ENCODE measurements around the gene TLE7.

DNA sequence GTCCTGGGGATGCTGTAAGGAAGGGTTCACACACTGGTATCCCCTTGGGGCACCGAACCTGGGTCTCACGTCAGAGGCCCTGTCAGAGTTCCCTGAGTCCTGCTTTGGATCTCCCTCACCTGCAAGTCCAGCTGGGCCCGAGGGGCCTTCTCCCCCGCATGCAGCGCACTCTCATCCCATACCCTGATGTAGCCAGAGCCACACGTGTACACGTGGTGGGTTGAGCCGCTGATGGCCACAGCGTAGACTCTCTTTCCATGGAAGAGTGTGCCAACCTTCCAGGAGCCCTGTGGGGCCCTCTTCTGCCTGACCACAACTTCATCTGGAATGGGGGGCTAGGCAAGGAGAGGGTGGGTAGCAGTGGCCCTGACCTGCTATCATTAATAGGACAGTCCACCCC, 9.9 kb downstream of the TLE7 start:
- TF ChIP-seq POLR2A (IDR thresholded peaks at IDR 0.05; ENCODE audit: control extremely low read depth in 1 of 2, low read depth in 2 of 2, low read length in 2 of 2), result no peak
- TF ChIP-seq CHD1 (IDR thresholded peaks at IDR 0.05; ENCODE audit: low read depth, low read length), result no peak
- TF ChIP-seq, protein P1, sequence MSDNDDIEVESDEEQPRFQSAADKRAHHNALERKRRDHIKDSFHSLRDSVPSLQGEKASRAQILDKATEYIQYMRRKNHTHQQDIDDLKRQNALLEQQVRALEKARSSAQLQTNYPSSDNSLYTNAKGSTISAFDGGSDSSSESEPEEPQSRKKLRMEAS (IDR thresholded peaks at IDR 0.05), result no peak
- TF ChIP-seq, protein P2, sequence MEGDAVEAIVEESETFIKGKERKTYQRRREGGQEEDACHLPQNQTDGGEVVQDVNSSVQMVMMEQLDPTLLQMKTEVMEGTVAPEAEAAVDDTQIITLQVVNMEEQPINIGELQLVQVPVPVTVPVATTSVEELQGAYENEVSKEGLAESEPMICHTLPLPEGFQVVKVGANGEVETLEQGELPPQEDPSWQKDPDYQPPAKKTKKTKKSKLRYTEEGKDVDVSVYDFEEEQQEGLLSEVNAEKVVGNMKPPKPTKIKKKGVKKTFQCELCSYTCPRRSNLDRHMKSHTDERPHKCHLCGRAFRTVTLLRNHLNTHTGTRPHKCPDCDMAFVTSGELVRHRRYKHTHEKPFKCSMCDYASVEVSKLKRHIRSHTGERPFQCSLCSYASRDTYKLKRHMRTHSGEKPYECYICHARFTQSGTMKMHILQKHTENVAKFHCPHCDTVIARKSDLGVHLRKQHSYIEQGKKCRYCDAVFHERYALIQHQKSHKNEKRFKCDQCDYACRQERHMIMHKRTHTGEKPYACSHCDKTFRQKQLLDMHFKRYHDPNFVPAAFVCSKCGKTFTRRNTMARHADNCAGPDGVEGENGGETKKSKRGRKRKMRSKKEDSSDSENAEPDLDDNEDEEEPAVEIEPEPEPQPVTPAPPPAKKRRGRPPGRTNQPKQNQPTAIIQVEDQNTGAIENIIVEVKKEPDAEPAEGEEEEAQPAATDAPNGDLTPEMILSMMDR (IDR thresholded peaks at IDR 0.05; ENCODE audit: control extremely low read depth in 1 of 3, insufficient read depth in 1 of 3, low read depth in 1 of 3, low read length in 3 of 3), result no peak
- no peak for TF ChIP-seq BACH1 (IDR thresholded peaks at IDR 0.05; ENCODE audit: low read length)
- no peak for TF ChIP-seq JUND (IDR thresholded peaks at IDR 0.05; ENCODE audit: low read length)
- no peak for TF ChIP-seq GABPA (IDR thresholded peaks at IDR 0.05; ENCODE audit: borderline replicate concordance, insufficient read depth, low read length)
- TF ChIP-seq CREB1 (IDR thresholded peaks at IDR 0.05), result no peak
- no peak for TF ChIP-seq SP1 (IDR thresholded peaks at IDR 0.05; ENCODE audit: low read depth, low read length)
- TF ChIP-seq KDM5A (IDR thresholded peaks at IDR 0.05; ENCODE audit: low read length), result no peak
- TF ChIP-seq EGR1 (IDR thresholded peaks at IDR 0.05; ENCODE audit: borderline replicate concordance, low read depth, low read length), result no peak
- TF ChIP-seq ZNF274 (IDR thresholded peaks at IDR 0.05; ENCODE audit: borderline replicate concordance, extremely low read depth, low read length), result no peak
- TF ChIP-seq, protein P3, sequence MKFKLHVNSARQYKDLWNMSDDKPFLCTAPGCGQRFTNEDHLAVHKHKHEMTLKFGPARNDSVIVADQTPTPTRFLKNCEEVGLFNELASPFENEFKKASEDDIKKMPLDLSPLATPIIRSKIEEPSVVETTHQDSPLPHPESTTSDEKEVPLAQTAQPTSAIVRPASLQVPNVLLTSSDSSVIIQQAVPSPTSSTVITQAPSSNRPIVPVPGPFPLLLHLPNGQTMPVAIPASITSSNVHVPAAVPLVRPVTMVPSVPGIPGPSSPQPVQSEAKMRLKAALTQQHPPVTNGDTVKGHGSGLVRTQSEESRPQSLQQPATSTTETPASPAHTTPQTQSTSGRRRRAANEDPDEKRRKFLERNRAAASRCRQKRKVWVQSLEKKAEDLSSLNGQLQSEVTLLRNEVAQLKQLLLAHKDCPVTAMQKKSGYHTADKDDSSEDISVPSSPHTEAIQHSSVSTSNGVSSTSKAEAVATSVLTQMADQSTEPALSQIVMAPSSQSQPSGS (IDR thresholded peaks at IDR 0.05; ENCODE audit: low read length), result no peak
- TF ChIP-seq, protein P4, sequence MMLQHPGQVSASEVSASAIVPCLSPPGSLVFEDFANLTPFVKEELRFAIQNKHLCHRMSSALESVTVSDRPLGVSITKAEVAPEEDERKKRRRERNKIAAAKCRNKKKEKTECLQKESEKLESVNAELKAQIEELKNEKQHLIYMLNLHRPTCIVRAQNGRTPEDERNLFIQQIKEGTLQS (IDR thresholded peaks at IDR 0.05; ENCODE audit: insufficient read depth, low read depth, low read length), result no peak
